ENCODE results near the gene CREB5. TPM values are rescaled to one million over a fixed set of nuclear protein-coding genes. Genes with fewer than 3 reads are reported as not detected.

Gene CREB5
- total and polyA plus RNA-seq, 2 experiments from 2014 or later = 2.4 to 4.4 TPM

GRCh38 chr7:28666154-28666553, 253.8 kb downstream of the CREB5 start:
- no peak for DNase-seq (ENCODE audit: low spot score)
- peaks cover under 1% of the 10 kb centered on the region; the same call in 1 of the 3 replicates for H3K36me3 Mint-ChIP-seq (ENCODE audit: low read depth)
- Histone ChIP-seq H3F3A (replicated peaks; ENCODE audit: low read depth) (no peaks in the 10 kb centered on the region), H2AFZ (no peak overlapping the region), H3K4me3 (no peak overlapping the region), H3K9me2 (ENCODE audit: insufficient read depth) (no peaks in the 10 kb centered on the region), H3K4me1 (ENCODE audit: insufficient read depth) (no peaks in the 10 kb centered on the region), H3K36me3 (ENCODE audit: insufficient read depth) (no peaks in the 10 kb centered on the region), H3K27me3 (ENCODE audit: insufficient read depth) (no peaks in the 10 kb centered on the region), H3K4me2 (no peak overlapping the region), H3K79me2 (replicated peaks; ENCODE audit: insufficient read depth) (no peaks in the 10 kb centered on the region), H4K20me1 (replicated peaks; ENCODE audit: insufficient read depth) (no peaks in the 10 kb centered on the region), H3K27ac (ENCODE audit: low read depth) (no peak overlapping the region)
- H3K4me3 Mint-ChIP-seq = no peak overlapping the region
- peaks cover 2% of the 10 kb centered on the region for H3K27me3 Mint-ChIP-seq (ENCODE audit: insufficient read depth, low read depth, poor library complexity)
- no peaks in the 10 kb centered on the region for H3K4me1 Mint-ChIP-seq
- no peak for ATAC-seq
- no peak overlapping the region for H3K27ac Mint-ChIP-seq
- TF ChIP-seq POLR2AphosphoS5 (IDR thresholded peaks at IDR 0.05; ENCODE audit: low read depth) (no peak), EZH2phosphoT487 (IDR thresholded peaks at IDR 0.05; ENCODE audit: unreplicated experiment) (no peak), CTCF (conservative IDR thresholded peaks at IDR 0.05; ENCODE audit: low read depth in 2 of 2) (no peak), ZNF331 (CRISPR knock-in tag; IDR thresholded peaks at IDR 0.05; ENCODE audit: low read depth) (no peak), ETS1 (IDR thresholded peaks at IDR 0.05) (no peak), NANOG (IDR thresholded peaks at IDR 0.05; ENCODE audit: borderline replicate concordance) (no peak), ZNF114 (CRISPR knock-in tag; IDR thresholded peaks at IDR 0.05) (no peak), CREB1 (CRISPR knock-in tag; IDR thresholded peaks at IDR 0.05; ENCODE audit: low read depth) (no peak)
- TF ChIP-seq, protein P1, sequence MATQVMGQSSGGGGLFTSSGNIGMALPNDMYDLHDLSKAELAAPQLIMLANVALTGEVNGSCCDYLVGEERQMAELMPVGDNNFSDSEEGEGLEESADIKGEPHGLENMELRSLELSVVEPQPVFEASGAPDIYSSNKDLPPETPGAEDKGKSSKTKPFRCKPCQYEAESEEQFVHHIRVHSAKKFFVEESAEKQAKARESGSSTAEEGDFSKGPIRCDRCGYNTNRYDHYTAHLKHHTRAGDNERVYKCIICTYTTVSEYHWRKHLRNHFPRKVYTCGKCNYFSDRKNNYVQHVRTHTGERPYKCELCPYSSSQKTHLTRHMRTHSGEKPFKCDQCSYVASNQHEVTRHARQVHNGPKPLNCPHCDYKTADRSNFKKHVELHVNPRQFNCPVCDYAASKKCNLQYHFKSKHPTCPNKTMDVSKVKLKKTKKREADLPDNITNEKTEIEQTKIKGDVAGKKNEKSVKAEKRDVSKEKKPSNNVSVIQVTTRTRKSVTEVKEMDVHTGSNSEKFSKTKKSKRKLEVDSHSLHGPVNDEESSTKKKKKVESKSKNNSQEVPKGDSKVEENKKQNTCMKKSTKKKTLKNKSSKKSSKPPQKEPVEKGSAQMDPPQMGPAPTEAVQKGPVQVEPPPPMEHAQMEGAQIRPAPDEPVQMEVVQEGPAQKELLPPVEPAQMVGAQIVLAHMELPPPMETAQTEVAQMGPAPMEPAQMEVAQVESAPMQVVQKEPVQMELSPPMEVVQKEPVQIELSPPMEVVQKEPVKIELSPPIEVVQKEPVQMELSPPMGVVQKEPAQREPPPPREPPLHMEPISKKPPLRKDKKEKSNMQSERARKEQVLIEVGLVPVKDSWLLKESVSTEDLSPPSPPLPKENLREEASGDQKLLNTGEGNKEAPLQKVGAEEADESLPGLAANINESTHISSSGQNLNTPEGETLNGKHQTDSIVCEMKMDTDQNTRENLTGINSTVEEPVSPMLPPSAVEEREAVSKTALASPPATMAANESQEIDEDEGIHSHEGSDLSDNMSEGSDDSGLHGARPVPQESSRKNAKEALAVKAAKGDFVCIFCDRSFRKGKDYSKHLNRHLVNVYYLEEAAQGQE (IDR thresholded peaks at IDR 0.05; ENCODE audit: unreplicated experiment) = no peak
- peaks cover under 1% of the 10 kb centered on the region; the same call in 2 of the 3 replicates for H3K9me3 Mint-ChIP-seq

DNA sequence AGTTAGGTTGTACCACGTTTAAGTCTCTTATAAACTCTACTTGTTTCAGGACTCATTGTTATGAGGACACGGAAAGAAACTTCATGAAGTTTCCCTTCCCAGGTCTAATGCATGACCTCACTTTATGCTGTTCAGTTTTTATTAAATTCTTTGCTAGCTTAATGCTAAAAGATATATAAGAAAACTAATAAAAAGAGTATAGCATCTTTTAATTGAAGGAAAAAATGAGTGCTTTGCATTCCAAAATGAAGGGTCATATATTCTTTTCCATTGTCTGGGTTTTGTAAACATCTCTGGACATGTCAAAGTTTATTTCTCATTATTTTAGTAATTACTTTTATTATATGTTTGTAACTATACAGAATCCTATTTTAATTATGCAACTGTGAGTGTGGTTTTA, 255.8 kb downstream of the CREB5 start:
- Histone ChIP-seq H3K36me3 (ENCODE audit: insufficient read depth) (no peaks in the 10 kb centered on the region), H3K9me2 (ENCODE audit: insufficient read depth) (no peaks in the 10 kb centered on the region), H3K4me3 (no peak overlapping the region), H3K4me1 (ENCODE audit: insufficient read depth) (peaks cover 12% of the 10 kb centered on the region), H3K4me2 (no peak overlapping the region), H4K20me1 (replicated peaks; ENCODE audit: insufficient read depth) (no peaks in the 10 kb centered on the region), H3K79me2 (replicated peaks; ENCODE audit: insufficient read depth) (no peaks in the 10 kb centered on the region), H2AFZ (no peak overlapping the region), H3K27me3 (ENCODE audit: insufficient read depth) (no peaks in the 10 kb centered on the region), H3K27ac (ENCODE audit: low read depth) (no peak overlapping the region), H3F3A (replicated peaks; ENCODE audit: low read depth) (no peaks in the 10 kb centered on the region)
- Mint-ChIP-seq H3K4me3 (no peak overlapping the region), H3K36me3 (ENCODE audit: low read depth) (no peaks in the 10 kb centered on the region), H3K27ac (no peak overlapping the region), H3K4me1 (peaks cover 7% of the 10 kb centered on the region), H3K9me3 (no peaks in the 10 kb centered on the region), H3K27me3 (ENCODE audit: insufficient read depth, low read depth, poor library complexity) (peaks cover 4% of the 10 kb centered on the region)
- no peak for ATAC-seq
- no peak for DNase-seq (ENCODE audit: low spot score)
- TF ChIP-seq EZH2phosphoT487 (IDR thresholded peaks at IDR 0.05; ENCODE audit: unreplicated experiment) (no peak), ZNF462 (CRISPR knock-in tag; IDR thresholded peaks at IDR 0.05) (no peak)
